MM.1S (cell line): ENCODE measurements around the gene SEMA3C.

ENCODE experiments used
- DNase-seq: peaks from one replicate; pipeline ENCODE4 v3.0.0-alpha.2; 2015
- H2AFZ ChIP-seq: fragments of 300-600 bp; sonication (generic); 2 replicates; pipeline ENCODE4 v1.6.0; 2016; ENCODE audit warnings: antibody characterized with exemption, low read length
- H3F3A ChIP-seq: fragments of 300-600 bp; sonication (generic); 2 replicates; pipeline ENCODE4 v1.6.1; 2016; ENCODE audit warnings: mild to moderate bottlenecking, antibody characterized with exemption, low read length, moderate library complexity, mixed read lengths; ENCODE audit not compliant: insufficient read depth
- H3K27ac ChIP-seq: fragments of 300-600 bp; sonication (generic); 2 replicates; pipeline ENCODE4 v1.5.1; 2016; ENCODE audit warnings: mild to moderate bottlenecking, low read length
- H3K27me3 ChIP-seq: fragments of 300-600 bp; sonication (generic); replicated peaks from 2 replicates; pipeline ENCODE4 v1.6.0; 2016; ENCODE audit warnings: low read length; ENCODE audit not compliant: insufficient read depth
- H3K36me3 ChIP-seq: fragments of 300-600 bp; sonication (generic); replicated peaks from 2 replicates; pipeline ENCODE4 v1.6.1; 2016; ENCODE audit warnings: mild to moderate bottlenecking, low read length, mixed read lengths; ENCODE audit not compliant: insufficient read depth
- H3K4me1 ChIP-seq: fragments of 300-600 bp; sonication (generic); 2 replicates; pipeline ENCODE4 v1.6.1; 2016; ENCODE audit warnings: low read length, mixed read lengths
- H3K4me2 ChIP-seq: fragments of 300-600 bp; sonication (generic); 2 replicates; pipeline ENCODE4 v1.6.0; 2016; ENCODE audit warnings: low read depth, low read length
- H3K4me3 ChIP-seq: fragments of 300-600 bp; sonication (generic); 2 replicates; pipeline ENCODE4 v1.5.1; 2016; ENCODE audit warnings: low read length, mixed read lengths
- H3K79me2 ChIP-seq: fragments of 300-600 bp; sonication (generic); 2 replicates; pipeline ENCODE4 v1.6.1; 2016; ENCODE audit warnings: mixed run types, low read length, mixed read lengths
- H3K9ac ChIP-seq: fragments of 300-600 bp; sonication (generic); 2 replicates; pipeline ENCODE4 v1.6.1; 2016; ENCODE audit warnings: low read length, mixed read lengths
- H3K9me2 ChIP-seq: fragments of 300-600 bp; sonication (generic); replicated peaks from 2 replicates; pipeline ENCODE4 v1.6.1; 2016; ENCODE audit warnings: mild to moderate bottlenecking, low read length, mixed read lengths; ENCODE audit not compliant: insufficient read depth
- H3K9me3 ChIP-seq: fragments of 300-600 bp; sonication (generic); replicated peaks from 2 replicates; pipeline ENCODE4 v1.6.1; 2016; ENCODE audit warnings: mild to moderate bottlenecking, low read length, mixed read lengths; ENCODE audit not compliant: insufficient read depth
- H4K20me1 ChIP-seq: fragments of 300-600 bp; sonication (generic); 2 replicates; pipeline ENCODE4 v1.6.1; 2016; ENCODE audit warnings: mild to moderate bottlenecking, low read length, moderate library complexity, mixed read lengths; ENCODE audit not compliant: insufficient read depth
- CTCF ChIP-seq: fragments of 300-600 bp; sonication (generic); IDR thresholded peaks from 2 replicates; pipeline ENCODE4 v1.5.1; 2016; ENCODE audit warnings: antibody characterized with exemption, low read length, mixed read lengths
- EZH2 ChIP-seq: fragments of 300-600 bp; sonication (generic); optimal IDR thresholded peaks from 2 replicates; pipeline ENCODE3; 2017; ENCODE audit warnings: low read depth, mild to moderate bottlenecking, antibody characterized with exemption, low read length, mixed read lengths
- EZH2phosphoT487 ChIP-seq: fragments of 300-600 bp; sonication (generic); IDR thresholded peaks from 2 replicates; pipeline ENCODE4 v1.6.1; 2018; ENCODE audit warnings: antibody characterized with exemption, low read length

Gene SEMA3C

GRCh38 chr7:80819503-80819902, 99.3 kb downstream of the SEMA3C start:
- Histone ChIP-seq H3K9me2 (no peaks in the 10 kb centered on the region), H3F3A (no peaks in the 10 kb centered on the region), H3K79me2 (no peaks in the 10 kb centered on the region), H3K9me3 (no peaks in the 10 kb centered on the region), H2AFZ (no peak overlapping the region), H3K4me2 (no peak overlapping the region), H3K4me1 (no peaks in the 10 kb centered on the region), H3K36me3 (no peaks in the 10 kb centered on the region), H3K9ac (no peak overlapping the region), H4K20me1 (no peaks in the 10 kb centered on the region), H3K27ac (no peak overlapping the region), H3K4me3 (no peak overlapping the region), H3K27me3 (no peaks in the 10 kb centered on the region)
- DNase-seq, result no peak
- TF ChIP-seq CTCF, result no peak
- TF ChIP-seq EZH2phosphoT487, result no peak
- no peak for TF ChIP-seq EZH2

GRCh38 chr7:80818181-80818580, 100.7 kb downstream of the SEMA3C start:
- H2AFZ ChIP-seq, result no peak overlapping the region
- no peak overlapping the region for H3K4me2 ChIP-seq
- H3K36me3 ChIP-seq, result no peaks in the 10 kb centered on the region
- no peaks in the 10 kb centered on the region for H4K20me1 ChIP-seq
- no peaks in the 10 kb centered on the region for H3K4me1 ChIP-seq
- no peak overlapping the region for H3K4me3 ChIP-seq
- no peak for DNase-seq
- no peaks in the 10 kb centered on the region for H3F3A ChIP-seq
- no peaks in the 10 kb centered on the region for H3K27me3 ChIP-seq
- H3K9me3 ChIP-seq, result no peaks in the 10 kb centered on the region
- no peaks in the 10 kb centered on the region for H3K79me2 ChIP-seq
- H3K9me2 ChIP-seq, result no peaks in the 10 kb centered on the region
- H3K27ac ChIP-seq, result no peak overlapping the region
- TF ChIP-seq EZH2phosphoT487 (no peak), EZH2 (no peak), CTCF (no peak)
- no peak overlapping the region for H3K9ac ChIP-seq

GRCh38 chr7:80816806-80817205, 102.0 kb downstream of the SEMA3C start:
- H3K9me3 ChIP-seq, result no peaks in the 10 kb centered on the region
- no peak overlapping the region for H3K27ac ChIP-seq
- H2AFZ ChIP-seq, result no peak overlapping the region
- H3K4me2 ChIP-seq, result no peak overlapping the region
- H3F3A ChIP-seq, result no peaks in the 10 kb centered on the region
- TF ChIP-seq CTCF, result no peak
- no peak for TF ChIP-seq EZH2
- no peak overlapping the region for H3K4me3 ChIP-seq
- H3K9ac ChIP-seq, result no peak overlapping the region
- no peaks in the 10 kb centered on the region for H3K36me3 ChIP-seq
- H3K4me1 ChIP-seq, result no peaks in the 10 kb centered on the region
- no peaks in the 10 kb centered on the region for H3K9me2 ChIP-seq
- H3K27me3 ChIP-seq, result no peaks in the 10 kb centered on the region
- no peaks in the 10 kb centered on the region for H4K20me1 ChIP-seq
- H3K79me2 ChIP-seq, result no peaks in the 10 kb centered on the region
- DNase-seq, result no peak
